Stimulated activated CD4-positive, alpha-beta T cell treated with anti-CD3 and anti-CD28 coated beads, Interleukin-4, amount 100 ng/mL, for 4 hours (primary cell): ENCODE data around the gene FOXB2.
"Not testable (repeated sequence)": the region's sequence is repeated elsewhere in the genome, so short reads cannot be mapped to it uniquely, and the experiment has no call there.

Experiments used
- DNase-seq, 2 experiments: peaks; one replicate each; pipeline ENCODE4 v3.0.0-alpha.2; 2020

FOXB2 gene

GRCh38 chr9:77019236-77019925 lies at the start of gene FOXB2:
TSS of gene FOXB2 (plus strand) at chr9:77019655. CDS start at chr9:77019655, 0 bp downstream.
- no peak for DNase-seq

- DNase-seq, result no peak
Measured at GRCh38 chr9:76969716-76970115, 49.7 kb upstream of the FOXB2 start.

- DNase-seq, result not testable (repeated sequence)
Measured at GRCh38 chr9:76978831-76979230, 40.6 kb upstream of the FOXB2 start.

GRCh38 chr9:76980566-76980965 lies 38.9 kb upstream of the FOXB2 start:
- no peak for DNase-seq

GRCh38 chr9:76984486-76984885 lies 35.0 kb upstream of the FOXB2 start:
- no peak for DNase-seq

GRCh38 chr9:76985581-76985980 lies 33.9 kb upstream of the FOXB2 start:
- DNase-seq, result no peak

- DNase-seq, result no peak
Measured at GRCh38 chr9:76987594-76988200, 31.8 kb upstream of the FOXB2 start.

- DNase-seq, result no peak
Measured at GRCh38 chr9:76988941-76989340, 30.5 kb upstream of the FOXB2 start.

GRCh38 chr9:76989501-76989900 lies 30.0 kb upstream of the FOXB2 start:
- no peak for DNase-seq

GRCh38 chr9:76996700-76997099 lies 22.8 kb upstream of the FOXB2 start:
- no peak for DNase-seq

GRCh38 chr9:76999261-76999660 lies 20.2 kb upstream of the FOXB2 start:
- no peak for DNase-seq

- DNase-seq, result no peak
Measured at GRCh38 chr9:77000330-77000729, 19.1 kb upstream of the FOXB2 start.

- no peak for DNase-seq
Measured at GRCh38 chr9:77003366-77003765, 16.1 kb upstream of the FOXB2 start.

- DNase-seq, result no peak
Measured at GRCh38 chr9:77005216-77005615, 14.2 kb upstream of the FOXB2 start.

- DNase-seq, result no peak
Measured at GRCh38 chr9:77010527-77010926, 8.9 kb upstream of the FOXB2 start.

GRCh38 chr9:77011973-77012821 lies 7.3 kb upstream of the FOXB2 start:
- DNase-seq, result peak; percentile 38 to 59

GRCh38 chr9:77013206-77013931 lies 6.1 kb upstream of the FOXB2 start:
- DNase-seq, result no peak

- DNase-seq, result no peak
Measured at GRCh38 chr9:77013932-77014596, 5.4 kb upstream of the FOXB2 start.

GRCh38 chr9:77014597-77015263 lies 4.7 kb upstream of the FOXB2 start:
- DNase-seq, result no peak

- DNase-seq, result no peak
Measured at GRCh38 chr9:77015327-77016048, 4.0 kb upstream of the FOXB2 start.

- no peak for DNase-seq
Measured at GRCh38 chr9:77016121-77016525, 3.3 kb upstream of the FOXB2 start.
